Astrocyte (in vitro differentiated cells and primary cell): ENCODE data around the gene SERF1A. TPM values are rescaled to one million over a fixed set of nuclear protein-coding genes. Genes with fewer than 3 reads are reported as not detected.

Experiments
- total RNA-seq: library from RNA; stranded (reverse); gene quantifications from 2 replicates; pipeline ENCODE4 v1.2.1, GENCODE V29; 2021

SERF1A gene
- total RNA-seq, 1 donor from 2014 or later, result 5.5 TPM

Other genes starting within 250 kb of the SERF1A start
- 36.9 and 45.3 TPM in 2 replicates for gene SMN1, start 24.4 kb downstream of the SERF1A start, total RNA-seq
- 5.1 and 6.0 TPM in 2 replicates for gene NAIP, start 124.7 kb downstream of the SERF1A start, total RNA-seq
- 24.2 and 27.4 TPM in 2 replicates for gene GTF2H2, start 167.0 kb downstream of the SERF1A start, total RNA-seq